Measurements from ENCODE around the gene ZNF605.
A peak's percentile ranks its signal among the peaks of the same experiment; 100 is the strongest.
"Not testable (repeated sequence)": the region's sequence is repeated elsewhere in the genome, so short reads cannot be mapped to it uniquely, and the experiment has no call there.

Gene ZNF605

GRCh38 chr12:132904718-132905328, 51.3 kb downstream of the ZNF605 start:
- peak; percentile 65 for DNase-seq (ENCODE audit: low spot score)

- DNase-seq (ENCODE audit: low spot score) = no peak
These were observed 57.1 kb downstream of the ZNF605 start for GRCh38 chr12:132899033-132899432.

GRCh38 chr12:132888852-132889251, 67.3 kb downstream of the ZNF605 start:
- no peak for DNase-seq (ENCODE audit: low spot score)

GRCh38 chr12:132887513-132888351, 68.4 kb downstream of the ZNF605 start, which contains the start of gene CHFR:
Gene CHFR, minus strand, starts transcription at chr12:132887605. Its CDS starts 277 bp downstream, at chr12:132887328.
- peak; percentile 98 for DNase-seq (ENCODE audit: low spot score)

GRCh38 chr12:132886529-132887477, 69.3 kb downstream of the ZNF605 start:
- DNase-seq (ENCODE audit: low spot score) = no peak

GRCh38 chr12:132881818-132882217, 74.3 kb downstream of the ZNF605 start:
- no peak for DNase-seq (ENCODE audit: low spot score)

- not testable (repeated sequence) for DNase-seq (ENCODE audit: low spot score)
These were observed 81.5 kb downstream of the ZNF605 start for GRCh38 chr12:132874620-132875019.

GRCh38 chr12:132874175-132874574, 81.9 kb downstream of the ZNF605 start:
- no peak for DNase-seq (ENCODE audit: low spot score)

- DNase-seq (ENCODE audit: low spot score) = no peak
These were observed 82.4 kb downstream of the ZNF605 start for GRCh38 chr12:132873724-132874123.

- DNase-seq (ENCODE audit: low spot score) = no peak
These were observed 83.1 kb downstream of the ZNF605 start for GRCh38 chr12:132872975-132873421.

GRCh38 chr12:132872073-132872855, 83.8 kb downstream of the ZNF605 start:
- no peak for DNase-seq (ENCODE audit: low spot score)

GRCh38 chr12:132869551-132869950, 86.6 kb downstream of the ZNF605 start:
- no peak for DNase-seq (ENCODE audit: low spot score)

Measured in putamen (tissue), 1 donor.